SK-N-SH (cell line): ENCODE data around the gene FAM162B. TPM values are rescaled to one million over a fixed set of nuclear protein-coding genes. Genes with fewer than 3 reads are reported as not detected.

Experiments
- CTCF ChIA-PET: fragments of 300-600, 350-600 bp; formaldehyde crosslinking; extraction: SDS; loops from one replicate; lab custom pipeline; 2021; lab: Yijun Ruan, JAX
- POLR2A ChIA-PET: fragments of 350-600 bp; sonication (Branson Sonifier 250); formaldehyde crosslinking; extraction: SDS; loops from one replicate; lab custom pipeline; 2020; ENCODE audit warnings: antibody characterized with exemption, inconsistent platforms; lab: Yijun Ruan, JAX
- DNase-seq: peaks from one replicate; pipeline ENCODE4 v3.0.0; 2012
- H2AFZ ChIP-seq: fragments of 200-600 bp; sonication (generic); 2 replicates; pipeline ENCODE4 v1.8.1; 2016; ENCODE audit warnings: antibody characterized with exemption, mild to moderate bottlenecking, low read depth
- H3F3A ChIP-seq: fragments of 200-600 bp; sonication (generic); replicated peaks from 2 replicates; pipeline ENCODE3; 2016; ENCODE audit warnings: antibody characterized with exemption, mild to moderate bottlenecking; ENCODE audit not compliant: insufficient read depth
- H3K27ac ChIP-seq, 2 experiments: fragments of 200-500 bp in 1 of 2; fragments of 200-600 bp in 1 of 2; sonication (Bioruptor generic) in 1 of 2; sonication (generic), shearing (Covaris generic) in 1 of 2; 2 replicates each; pipeline versions ENCODE4 v1.5.1 to v1.6.1; 2014 to 2016; ENCODE audit warnings: low read depth in 2 of 2, inconsistent platforms in 1 of 2, low read length in 1 of 2, mild to moderate bottlenecking in 1 of 2, mixed read lengths in 1 of 2
- H3K27me3 ChIP-seq: fragments of 200-600 bp; sonication (generic), shearing (Covaris generic); 2 replicates; pipeline ENCODE4 v1.6.1; 2016; ENCODE audit warnings: mixed run types; ENCODE audit not compliant: insufficient read depth
- H3K36me3 ChIP-seq, 2 experiments: fragments of 200-500 bp in 1 of 2; fragments of 200-600 bp in 1 of 2; sonication (Bioruptor generic) in 1 of 2; sonication (generic) in 1 of 2; replicated peaks in 1 of 2; 2 replicates each; pipeline versions ENCODE3 to v1.5.1; 2014 to 2016; ENCODE audit warnings: low read length in 1 of 2, mild to moderate bottlenecking in 1 of 2; ENCODE audit not compliant: insufficient read depth in 2 of 2, control insufficient read depth in 1 of 2
- H3K4me1 ChIP-seq, 2 experiments: fragments of 200-500 bp in 1 of 2; fragments of 200-600 bp in 1 of 2; sonication (Bioruptor generic) in 1 of 2; sonication (generic), shearing (Covaris generic) in 1 of 2; 2 replicates each; pipeline versions ENCODE4 v1.5.1 to v1.6.1; 2014 to 2016; ENCODE audit warnings: low read depth in 1 of 2, low read length in 1 of 2, mixed run types in 1 of 2; ENCODE audit not compliant: insufficient read depth in 2 of 2, control insufficient read depth in 1 of 2
- H3K4me2 ChIP-seq: fragments of 200-600 bp; sonication (generic), shearing (Covaris generic); 2 replicates; pipeline ENCODE4 v1.6.1; 2017; ENCODE audit warnings: mixed run types
- H3K4me3 ChIP-seq, 2 experiments: fragments of 200-500 bp in 1 of 2; fragments of 200-600 bp in 1 of 2; sonication (Bioruptor generic) in 1 of 2; sonication (generic), shearing (Covaris generic) in 1 of 2; 2 replicates each; pipeline versions ENCODE4 v1.5.1 to v1.8.1; 2014 to 2016; ENCODE audit warnings: low read depth in 2 of 2, inconsistent platforms in 1 of 2, low read length in 1 of 2, mild to moderate bottlenecking in 1 of 2, mixed read lengths in 1 of 2, moderate library complexity in 1 of 2
- H3K79me2 ChIP-seq: fragments of 200-600 bp; sonication (generic); 2 replicates; pipeline ENCODE4 v1.8.1; 2017; ENCODE audit warnings: mild to moderate bottlenecking; ENCODE audit not compliant: insufficient read depth
- H3K9ac ChIP-seq: fragments of 200-600 bp; sonication (generic); 2 replicates; pipeline ENCODE4 v1.6.1; 2017; ENCODE audit warnings: mixed run types
- H3K9me2 ChIP-seq: fragments of 200-600 bp; sonication (generic); 2 replicates; pipeline ENCODE4 v1.6.1; 2017; ENCODE audit warnings: mixed run types
- H3K9me3 ChIP-seq: fragments of 200-600 bp; sonication (generic); 2 replicates; pipeline ENCODE4 v1.6.1; 2017; ENCODE audit warnings: mixed run types, mild to moderate bottlenecking, moderate library complexity
- H4K20me1 ChIP-seq: fragments of 200-600 bp; sonication (generic); 2 replicates; pipeline ENCODE4 v1.6.1; 2017; ENCODE audit warnings: mild to moderate bottlenecking, mixed run types; ENCODE audit not compliant: insufficient read depth
- CTCF ChIP-seq: fragments of 200-600 bp; sonication (generic); IDR thresholded peaks from 2 replicates; pipeline ENCODE4 v1.6.1; 2017; ENCODE audit warnings: antibody characterized with exemption, mild to moderate bottlenecking, moderate library complexity
- ELF1 ChIP-seq: IDR thresholded peaks from 2 replicates; pipeline ENCODE4 v1.4.0; 2012
- EZH2phosphoT487 ChIP-seq: fragments of 200-600 bp; sonication (generic); IDR thresholded peaks from 2 replicates; pipeline ENCODE4 v1.6.1; 2017; ENCODE audit warnings: low read depth, mixed run types, mild to moderate bottlenecking, antibody characterized with exemption, moderate library complexity, borderline replicate concordance
- FOSL2 ChIP-seq: IDR thresholded peaks from 2 replicates; pipeline ENCODE4 v1.4.0; 2012; ENCODE audit warnings: low read depth, mild to moderate bottlenecking, moderate library complexity, borderline replicate concordance
- FOXM1 ChIP-seq: IDR thresholded peaks from 2 replicates; pipeline ENCODE4 v1.4.0; 2012; ENCODE audit warnings: low read depth, mild to moderate bottlenecking
- GABPA ChIP-seq: IDR thresholded peaks from 2 replicates; pipeline ENCODE4 v1.4.0; 2012; ENCODE audit warnings: low read depth, mild to moderate bottlenecking
- IRF3 ChIP-seq: fragments of 150-350 bp; IDR thresholded peaks from 2 replicates; pipeline ENCODE4 v1.6.1; 2016; ENCODE audit warnings: mild to moderate bottlenecking, low read depth, low read length
- MAX ChIP-seq: IDR thresholded peaks from 2 replicates; pipeline ENCODE4 v1.4.0; 2012; ENCODE audit warnings: low read depth
- NFIC ChIP-seq: IDR thresholded peaks from 2 replicates; pipeline ENCODE4 v1.4.0; 2012; ENCODE audit warnings: borderline replicate concordance
- NRF1 ChIP-seq: IDR thresholded peaks from 2 replicates; pipeline ENCODE4 v1.6.1; 2012; ENCODE audit warnings: low read depth, mild to moderate bottlenecking, low read length
- POLR2AphosphoS5 ChIP-seq: IDR thresholded peaks from 2 replicates; pipeline ENCODE4 v1.6.1; 2012; ENCODE audit warnings: low read depth, low read length
- RXRA ChIP-seq: IDR thresholded peaks from 2 replicates; pipeline ENCODE4 v1.4.0; 2012; ENCODE audit warnings: low read depth, mild to moderate bottlenecking, borderline replicate concordance
- SMC3 ChIP-seq: IDR thresholded peaks from 2 replicates; pipeline ENCODE4 v1.6.1; 2012; ENCODE audit warnings: low read depth, low read length, improper control_type of control experiment
- USF1 ChIP-seq: IDR thresholded peaks from 2 replicates; pipeline ENCODE4 v1.4.0; 2012; ENCODE audit warnings: low read depth, borderline replicate concordance
- USF2 ChIP-seq: fragments of 150-350 bp; IDR thresholded peaks from 2 replicates; pipeline ENCODE4 v1.6.1; 2017; ENCODE audit warnings: antibody characterized with exemption, low read length, low read depth, borderline replicate concordance
- YY1 ChIP-seq: IDR thresholded peaks from 2 replicates; pipeline ENCODE4 v1.4.0; 2012; ENCODE audit warnings: low read depth, mild to moderate bottlenecking
- WGBS: methylation state at CpG from one replicate; pipeline ENCODE4 v1.1.6; 2017; ENCODE audit warnings: low lambda C conversion rate; 5-methylcytosine and 5-hydroxymethylcytosine counted together
- polyA plus RNA-seq, 3 experiments: library from polyadenylated mRNA; depleted of rRNA; stranded (reverse); fragments of >200 nt; gene quantifications; 2 replicates each; pipeline ENCODE4 v1.2.3, GENCODE V29; 2012

The FAM162B gene
- polyA plus RNA-seq, 1 of the 3 experiments (the other 2 are of a cell fraction), result not detected

- TF ChIP-seq FOSL2, result no peak
- TF ChIP-seq GABPA, result no peak
- TF ChIP-seq, all 33 proteins: peak for 0
Measured at GRCh38 chr6:116773886-116774285, 8.4 kb upstream of the FAM162B start (continued).

- no peaks in the 10 kb centered on the region for H4K20me1 ChIP-seq
- CTCF ChIA-PET, result no interaction called here
- no peaks in the 10 kb centered on the region for H3K9me2 ChIP-seq
- WGBS, result 7% methylated on average over 1 of the region's 1 CpG
- H3K9me3 ChIP-seq, result no peaks in the 10 kb centered on the region
- H3K9ac ChIP-seq, result no peak overlapping the region
- H2AFZ ChIP-seq, result no peak overlapping the region
- H3K27ac ChIP-seq, result no peak overlapping the region
- H3F3A ChIP-seq, result no peaks in the 10 kb centered on the region
- no peak overlapping the region for H3K4me3 ChIP-seq
- H3K4me2 ChIP-seq, result no peak overlapping the region
- no peaks in the 10 kb centered on the region for H3K36me3 ChIP-seq
- POLR2A ChIA-PET, result no interaction called here
- TF ChIP-seq MAX, result no peak
- TF ChIP-seq IRF3, result no peak
- TF ChIP-seq USF1, result no peak
- no peak for TF ChIP-seq USF2
- no peak for TF ChIP-seq EZH2phosphoT487
- TF ChIP-seq SMC3, result no peak
- no peak for TF ChIP-seq NRF1
- no peak for TF ChIP-seq NFIC
- no peak for TF ChIP-seq CTCF
- TF ChIP-seq POLR2AphosphoS5, result no peak
- no peak for TF ChIP-seq ELF1
- no peak for TF ChIP-seq FOXM1
- TF ChIP-seq RXRA, result no peak
- no peak for TF ChIP-seq YY1
- no peaks in the 10 kb centered on the region for H3K27me3 ChIP-seq
- no peak for DNase-seq
- H3K4me1 ChIP-seq, result no peaks in the 10 kb centered on the region; a peak in 2 of 4 replicates
- no peaks in the 10 kb centered on the region for H3K79me2 ChIP-seq
Measured at GRCh38 chr6:116772450-116772849, 6.9 kb upstream of the FAM162B start.
